Left lobe of liver (tissue), 2 donors: ENCODE measurements around the gene INTS7. TPM values are rescaled to one million over a fixed set of nuclear protein-coding genes. Genes with fewer than 3 reads are reported as not detected.

Experiments
- ATAC-seq: fragments of 200-7000 bp; cut with Tn5 transposase; one replicate; pipeline ENCODE4 v1.9.1; 2020; ENCODE audit warnings: mild to moderate bottlenecking, moderate library complexity
- DNase-seq: peaks from one replicate; pipeline ENCODE4 v3.0.0-alpha.2; 2020; ENCODE audit warnings: low spot score
- total RNA-seq: library from RNA; stranded (reverse); gene quantifications from one replicate; pipeline ENCODE4 v1.2.1, GENCODE V29; 2021
- donor health status: DM: no; HTN: no; CAD: no; lungs with moderate emphysema.
- donor health status: DM: no; HTN: yes; CAD: no.

INTS7 gene, protein sequence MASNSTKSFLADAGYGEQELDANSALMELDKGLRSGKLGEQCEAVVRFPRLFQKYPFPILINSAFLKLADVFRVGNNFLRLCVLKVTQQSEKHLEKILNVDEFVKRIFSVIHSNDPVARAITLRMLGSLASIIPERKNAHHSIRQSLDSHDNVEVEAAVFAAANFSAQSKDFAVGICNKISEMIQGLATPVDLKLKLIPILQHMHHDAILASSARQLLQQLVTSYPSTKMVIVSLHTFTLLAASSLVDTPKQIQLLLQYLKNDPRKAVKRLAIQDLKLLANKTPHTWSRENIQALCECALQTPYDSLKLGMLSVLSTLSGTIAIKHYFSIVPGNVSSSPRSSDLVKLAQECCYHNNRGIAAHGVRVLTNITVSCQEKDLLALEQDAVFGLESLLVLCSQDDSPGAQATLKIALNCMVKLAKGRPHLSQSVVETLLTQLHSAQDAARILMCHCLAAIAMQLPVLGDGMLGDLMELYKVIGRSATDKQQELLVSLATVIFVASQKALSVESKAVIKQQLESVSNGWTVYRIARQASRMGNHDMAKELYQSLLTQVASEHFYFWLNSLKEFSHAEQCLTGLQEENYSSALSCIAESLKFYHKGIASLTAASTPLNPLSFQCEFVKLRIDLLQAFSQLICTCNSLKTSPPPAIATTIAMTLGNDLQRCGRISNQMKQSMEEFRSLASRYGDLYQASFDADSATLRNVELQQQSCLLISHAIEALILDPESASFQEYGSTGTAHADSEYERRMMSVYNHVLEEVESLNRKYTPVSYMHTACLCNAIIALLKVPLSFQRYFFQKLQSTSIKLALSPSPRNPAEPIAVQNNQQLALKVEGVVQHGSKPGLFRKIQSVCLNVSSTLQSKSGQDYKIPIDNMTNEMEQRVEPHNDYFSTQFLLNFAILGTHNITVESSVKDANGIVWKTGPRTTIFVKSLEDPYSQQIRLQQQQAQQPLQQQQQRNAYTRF
- 5.2 TPM for total RNA-seq

DNA sequence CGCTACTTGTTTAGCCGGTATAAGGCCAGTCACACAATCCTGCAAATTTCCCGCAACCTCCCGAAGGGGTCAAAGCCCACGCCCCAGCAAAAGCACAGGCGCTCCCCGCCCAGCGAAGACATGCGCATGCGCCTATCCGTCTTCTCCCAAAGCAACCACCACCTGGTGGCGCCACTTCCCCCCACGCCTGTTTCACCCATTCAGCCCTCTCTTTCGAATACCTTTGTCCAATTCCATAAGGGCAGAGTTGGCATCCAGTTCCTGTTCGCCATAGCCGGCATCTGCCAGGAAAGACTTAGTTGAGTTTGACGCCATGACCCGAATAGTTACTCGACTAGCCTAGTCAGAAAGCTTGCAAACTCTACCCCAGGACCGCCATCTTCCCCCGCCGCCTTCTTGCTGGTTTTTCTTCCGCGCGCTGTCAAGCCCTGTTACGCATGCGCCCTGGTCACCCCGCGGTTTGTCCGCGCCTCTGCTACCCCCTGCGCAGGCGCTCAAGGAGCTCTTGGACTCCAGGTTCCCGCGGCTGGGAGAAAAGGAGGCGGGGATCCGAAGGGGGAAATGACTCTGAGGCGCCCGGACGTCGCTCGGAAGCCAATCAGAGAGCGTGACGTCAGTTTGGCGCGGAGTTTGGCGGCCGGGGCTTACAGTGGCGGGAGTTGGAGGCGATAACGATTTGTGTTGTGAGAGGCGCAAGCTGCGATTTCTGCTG, at the start of gene INTS7, which contains the start of gene DTL:
Gene INTS7, minus strand, starts transcription at position 435 of the 712 bp plus-strand sequence. Its CDS starts 120 bp downstream, at position 315.
Gene DTL, plus strand, starts transcription at position 626 of the 712 bp plus-strand sequence. CDS start 143 bp downstream, outside the sequence.
- ATAC-seq: peak; percentile 88
- peak; percentile 99 for DNase-seq

DNA sequence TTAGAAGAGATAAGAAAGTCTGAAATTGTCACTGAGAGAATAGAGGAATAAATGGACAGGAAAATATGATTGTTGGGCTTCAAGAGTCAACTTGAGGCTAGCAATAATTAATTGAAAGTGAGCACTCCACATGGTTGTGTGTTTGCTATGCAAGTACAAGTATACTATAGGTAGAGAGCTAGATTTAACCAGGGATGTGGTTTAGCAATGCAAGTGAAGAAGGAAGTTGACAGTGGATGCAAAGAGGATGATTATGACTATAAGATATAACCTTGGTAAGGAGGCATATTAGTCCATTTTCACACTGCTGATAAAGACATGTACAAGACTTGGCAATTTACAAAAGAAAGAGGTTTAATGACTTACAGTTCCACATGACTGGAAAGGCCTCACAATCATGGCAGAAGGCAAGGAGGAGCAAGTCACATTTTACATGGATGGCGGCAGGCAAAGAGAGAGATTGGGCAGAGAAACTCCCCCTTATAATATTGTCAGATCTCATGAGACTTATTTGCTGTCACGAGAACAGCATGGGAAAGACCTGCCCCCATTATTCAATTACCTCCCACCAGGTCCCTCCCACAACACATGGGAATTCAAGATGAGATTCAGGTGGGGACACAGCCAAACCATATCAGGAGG, 47.5 kb upstream of the INTS7 start:
- ATAC-seq (no peak), DNase-seq (no peak)

DNA sequence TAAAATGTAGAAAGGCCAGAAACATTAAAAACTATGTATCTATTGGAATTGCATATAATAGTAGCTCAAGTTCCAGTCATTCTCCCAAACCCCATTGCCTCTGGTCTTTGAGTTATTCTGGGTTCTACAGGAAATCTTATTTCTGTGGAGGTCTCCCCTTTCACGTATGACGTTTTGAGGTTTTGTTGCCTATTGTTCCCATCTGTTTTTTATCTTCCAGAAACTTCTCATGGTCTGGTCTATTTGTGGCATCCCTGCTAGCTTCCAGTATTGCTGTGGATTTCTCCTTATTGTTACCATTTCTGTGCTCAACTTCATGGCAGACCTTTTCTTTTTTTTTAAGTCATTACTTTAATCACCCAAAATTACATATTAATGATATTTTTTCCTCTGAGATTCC, 43.5 kb upstream of the INTS7 start:
- ATAC-seq (no peak), DNase-seq (no peak)

DNA sequence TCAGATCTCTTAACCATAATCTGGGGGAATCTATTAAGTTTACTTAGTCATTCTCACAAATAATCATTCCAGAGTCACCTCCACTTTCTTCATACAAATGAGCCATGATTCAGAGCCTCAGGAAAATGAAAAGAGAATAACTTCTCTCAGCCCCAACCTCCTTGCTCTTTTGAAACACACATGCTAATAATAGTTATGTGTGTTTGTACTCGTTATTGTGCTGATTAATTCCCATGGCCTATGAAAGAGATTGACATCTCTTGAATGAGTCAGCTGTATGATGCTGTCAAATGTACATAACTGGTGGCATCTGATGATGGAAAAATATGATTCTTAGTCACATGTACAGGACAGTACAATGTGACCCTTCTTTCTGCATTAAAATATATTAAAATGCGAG, 41.7 kb upstream of the INTS7 start:
- no peak for DNase-seq
- no peak for ATAC-seq

DNA sequence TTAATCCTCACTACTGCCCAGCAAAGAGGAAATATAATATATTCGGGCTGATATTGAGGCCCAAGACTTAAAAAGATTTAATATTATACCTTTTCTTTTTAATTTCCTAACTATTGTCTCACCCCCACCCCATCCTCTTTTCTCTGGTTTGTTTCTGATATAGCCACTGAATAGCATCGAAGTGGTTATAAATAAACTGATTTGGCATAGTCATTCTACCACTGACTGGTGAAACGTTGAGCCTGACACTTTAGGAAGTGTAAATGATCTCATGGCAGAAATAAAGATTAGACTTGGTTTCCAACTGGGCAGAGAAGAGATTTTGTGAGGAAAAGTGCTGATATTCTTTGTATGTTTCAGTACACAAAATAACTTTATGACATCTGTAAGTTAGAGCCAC, 39.5 kb upstream of the INTS7 start:
- ATAC-seq: no peak
- DNase-seq: no peak

DNA sequence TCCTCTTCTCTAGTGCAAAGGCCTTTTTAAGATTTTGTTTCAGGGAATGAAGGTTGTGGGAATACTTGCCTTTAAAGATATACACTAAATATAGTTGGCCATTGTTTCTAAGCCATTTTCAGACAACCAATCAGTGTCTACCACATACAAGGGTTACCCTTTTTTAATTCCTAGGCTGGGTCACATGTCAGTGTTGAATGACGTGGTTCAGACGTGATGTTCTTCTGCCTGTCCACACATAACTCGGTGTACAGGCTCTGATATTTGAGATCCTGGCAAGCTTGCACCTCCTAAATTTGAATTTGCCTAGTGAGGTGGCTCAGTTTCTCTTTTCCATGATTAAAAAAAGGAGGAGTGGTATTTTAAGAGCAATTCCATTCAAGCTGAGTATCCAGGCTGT, 39.0 kb upstream of the INTS7 start:
- ATAC-seq (no peak), DNase-seq (no peak)

DNA sequence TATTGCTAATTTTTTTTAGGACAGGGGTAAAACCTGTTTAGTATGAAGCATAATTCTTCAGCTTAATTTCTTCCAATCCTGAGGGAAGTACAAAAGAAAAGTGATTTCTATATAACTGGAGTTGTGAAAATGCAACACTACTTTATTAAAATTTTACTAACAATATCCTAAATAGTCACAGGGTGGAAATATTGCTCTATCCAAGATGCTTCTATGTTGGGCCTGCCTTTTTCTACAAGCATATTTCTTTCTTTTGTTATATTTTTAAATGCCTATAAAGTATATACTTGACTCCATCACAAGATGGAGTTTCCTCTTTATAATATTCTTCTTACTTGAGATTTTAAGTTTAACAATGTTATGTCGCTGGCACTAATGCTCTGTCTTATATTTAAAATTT, 38.1 kb upstream of the INTS7 start:
- ATAC-seq: no peak

DNA sequence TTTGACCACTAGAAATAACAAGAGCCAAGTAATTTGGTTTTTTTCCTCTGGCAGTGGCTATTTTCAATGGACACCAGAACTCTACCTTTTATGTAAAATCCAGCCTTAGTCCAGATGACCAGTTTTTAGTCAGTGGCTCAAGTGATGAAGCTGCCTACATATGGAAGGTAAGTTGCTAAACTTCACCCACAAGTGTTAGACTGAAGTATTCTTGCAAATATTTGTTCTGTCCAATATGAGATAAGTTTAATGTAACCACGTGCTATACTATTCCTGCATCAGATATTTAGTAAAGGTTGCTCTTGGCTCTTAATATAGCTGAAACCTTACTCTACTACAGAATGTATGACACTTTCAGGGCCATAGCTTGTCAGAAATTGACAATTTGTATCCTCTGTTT, 36.7 kb upstream of the INTS7 start:
- no peak for DNase-seq
- ATAC-seq: no peak

More for the DNA sequence above, 38.1 kb upstream of the INTS7 start:
- no peak for DNase-seq

DNA sequence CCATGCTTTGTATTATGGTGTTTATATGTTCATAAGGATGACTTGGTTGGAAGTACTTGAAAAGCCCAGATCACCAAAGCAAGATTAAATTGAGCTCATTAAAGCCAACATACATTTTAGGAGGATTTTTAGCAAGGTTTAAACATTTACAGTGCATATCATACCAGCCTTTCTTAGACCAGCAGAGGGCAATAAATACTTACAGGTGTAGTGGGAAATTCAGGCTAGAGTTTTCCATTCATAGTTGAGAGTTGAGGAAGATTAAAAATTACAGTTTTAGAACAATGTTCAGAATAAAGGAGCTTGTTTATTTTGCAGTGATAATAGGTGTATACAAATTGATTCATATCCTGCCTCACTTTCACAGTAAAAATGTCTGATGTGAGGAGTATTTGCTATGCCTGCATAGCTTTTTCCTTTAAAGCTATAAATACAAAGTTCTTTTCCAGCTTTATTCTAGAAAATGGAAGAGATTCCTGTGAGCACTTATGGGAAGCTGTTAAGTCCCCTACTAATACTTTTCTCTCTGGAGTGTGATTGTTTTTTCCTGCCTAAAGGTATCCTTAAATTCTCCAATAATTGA, 35.5 kb upstream of the INTS7 start:
- DNase-seq: no peak
- ATAC-seq: peak; percentile 93

DNA sequence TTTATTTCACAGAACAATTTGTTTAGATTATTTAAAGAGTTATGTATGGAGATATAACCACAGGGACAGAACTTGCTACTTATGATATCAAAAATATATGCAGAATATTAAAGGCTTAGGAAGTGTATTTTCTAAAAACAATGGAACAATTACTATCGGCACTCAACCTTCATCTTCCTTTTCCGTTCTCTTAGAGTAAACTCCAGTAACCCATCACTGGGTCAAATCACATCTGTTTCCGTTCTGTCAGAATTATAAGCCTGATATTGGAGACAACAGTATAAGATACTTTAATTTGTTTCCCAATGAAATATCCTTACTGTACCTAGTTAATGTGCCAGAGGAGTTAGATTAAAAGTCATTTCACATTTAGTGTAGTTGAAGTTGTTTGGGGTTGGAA, 32.4 kb upstream of the INTS7 start:
- ATAC-seq: peak; percentile 36
- no peak for DNase-seq

DNA sequence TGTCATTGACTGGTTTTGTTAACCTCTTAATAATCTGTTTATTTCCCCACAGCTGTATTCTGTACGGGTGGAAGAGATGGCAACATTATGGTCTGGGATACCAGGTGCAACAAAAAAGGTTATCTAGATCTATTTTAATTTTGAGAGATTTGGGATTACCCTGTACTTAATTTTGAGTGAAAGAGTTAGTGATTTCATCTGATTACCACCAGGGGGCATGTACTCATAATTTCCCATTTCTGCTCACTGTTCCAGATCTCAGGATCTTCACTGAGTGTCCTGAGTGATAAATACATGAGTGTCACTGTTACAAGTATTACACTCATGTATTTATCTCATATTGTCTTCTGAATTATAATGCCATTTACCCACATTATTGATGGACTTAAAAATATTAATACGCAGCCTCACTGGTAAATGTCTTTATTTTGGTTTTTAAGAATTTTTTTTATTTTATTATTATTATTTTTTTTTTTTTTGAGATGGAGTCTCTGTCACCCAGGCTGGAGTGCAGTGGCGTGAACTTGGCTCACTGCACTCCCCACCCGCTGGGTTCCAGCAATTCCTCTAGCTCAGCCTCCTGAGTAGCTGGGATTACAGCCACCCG, 27.6 kb upstream of the INTS7 start:
- no peak for DNase-seq
- ATAC-seq: peak; percentile 91

DNA sequence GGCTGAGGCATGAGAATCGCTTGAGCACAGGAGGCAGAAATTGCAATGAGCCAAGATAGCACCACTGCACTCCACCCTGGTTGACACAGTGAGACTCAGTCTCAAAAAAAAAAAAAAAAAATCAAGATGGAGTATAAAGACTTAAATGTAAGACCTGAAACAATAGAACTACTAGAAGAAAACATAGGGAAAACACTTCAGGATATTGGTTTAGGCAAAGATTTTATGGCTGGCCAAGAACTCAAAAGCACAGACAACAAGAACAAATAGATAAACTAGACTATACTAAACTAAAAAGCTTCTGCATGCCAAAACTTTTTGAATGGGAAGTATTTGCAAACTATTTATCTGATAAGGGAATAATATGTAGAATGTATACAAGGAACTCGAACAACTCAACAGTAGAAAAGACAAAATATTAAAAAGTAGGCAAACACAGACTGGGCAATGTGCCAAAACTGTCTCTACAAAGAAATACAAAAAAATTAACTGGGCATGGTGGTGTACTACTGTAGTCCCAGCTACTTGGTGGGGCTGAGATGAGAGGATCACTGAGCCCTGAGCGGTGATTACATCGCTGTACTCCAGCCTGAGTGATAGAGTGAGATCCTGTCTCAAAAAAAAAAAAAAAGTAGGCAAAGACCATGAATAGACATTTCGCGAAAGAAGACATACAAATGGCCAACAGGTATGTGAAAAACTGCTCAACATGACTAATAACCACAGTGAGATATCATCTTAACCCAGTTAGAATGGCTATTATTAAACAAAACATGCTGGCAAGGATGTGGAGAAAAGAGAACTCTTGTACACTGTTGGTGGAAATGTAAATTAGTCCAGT, 25.5 kb upstream of the INTS7 start:
- no peak for DNase-seq

DNA sequence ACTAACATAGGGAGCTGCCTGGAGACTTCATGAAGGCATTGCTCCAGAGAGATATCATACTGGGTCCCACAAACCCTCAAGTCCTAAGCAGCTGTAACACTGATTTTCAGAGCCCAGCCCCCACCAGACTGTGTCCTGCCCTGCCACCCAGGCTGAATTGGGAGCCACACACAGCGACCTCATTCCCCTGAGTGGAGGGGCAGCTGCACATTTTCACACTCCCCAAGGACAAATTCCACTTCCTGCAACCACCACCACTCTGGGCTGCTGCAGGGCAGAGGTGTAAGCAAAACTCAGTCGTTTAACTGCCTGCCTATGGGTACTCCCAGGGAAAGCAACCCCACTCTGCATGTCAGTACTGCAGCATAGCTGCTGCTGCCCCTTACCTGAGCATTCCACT, 20.0 kb upstream of the INTS7 start:
- DNase-seq (no peak), ATAC-seq (no peak)

More for the DNA sequence above, 25.5 kb upstream of the INTS7 start:
- no peak for ATAC-seq

DNA sequence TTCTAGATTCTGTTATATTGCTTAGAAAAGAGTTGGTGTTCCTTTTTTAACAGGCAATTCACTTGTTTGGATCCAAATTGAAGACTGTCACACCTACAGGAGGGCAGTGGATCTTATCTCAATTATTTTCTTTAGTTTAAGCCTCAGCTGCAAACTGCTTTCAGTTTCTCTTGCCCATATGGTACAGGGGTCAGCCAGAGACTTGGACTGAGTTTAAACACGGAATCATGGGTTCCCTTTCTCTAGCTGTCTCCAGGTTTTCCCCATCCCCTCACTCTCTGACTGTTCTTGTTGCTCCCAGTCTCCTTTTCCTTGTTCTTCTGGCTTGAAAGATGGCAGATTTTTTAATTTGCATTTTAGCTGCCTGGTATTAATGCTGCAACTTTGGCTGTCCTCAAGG, 18.6 kb upstream of the INTS7 start:
- no peak for DNase-seq

DNA sequence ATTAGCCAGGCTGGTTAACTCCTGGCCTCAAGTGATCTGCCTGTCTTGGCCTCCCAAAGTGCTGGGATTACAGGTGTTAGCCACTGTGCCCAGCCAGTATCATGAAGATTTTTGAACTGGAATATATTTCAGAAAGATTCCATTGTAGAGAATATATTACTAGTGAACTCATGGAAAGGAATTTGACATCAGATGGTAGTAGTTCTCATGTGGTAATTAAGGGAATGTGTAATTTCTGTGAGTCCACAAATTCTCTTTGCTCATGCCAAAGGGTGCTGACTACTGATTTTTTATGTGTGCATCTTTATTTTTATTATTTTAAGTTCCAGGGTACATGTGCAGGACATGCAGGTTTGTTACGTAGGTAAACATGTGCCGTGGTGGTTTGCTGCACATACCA, 10.6 kb upstream of the INTS7 start:
- DNase-seq (no peak), ATAC-seq (no peak)

More for the DNA sequence above, 18.6 kb upstream of the INTS7 start:
- no peak for ATAC-seq

DNA sequence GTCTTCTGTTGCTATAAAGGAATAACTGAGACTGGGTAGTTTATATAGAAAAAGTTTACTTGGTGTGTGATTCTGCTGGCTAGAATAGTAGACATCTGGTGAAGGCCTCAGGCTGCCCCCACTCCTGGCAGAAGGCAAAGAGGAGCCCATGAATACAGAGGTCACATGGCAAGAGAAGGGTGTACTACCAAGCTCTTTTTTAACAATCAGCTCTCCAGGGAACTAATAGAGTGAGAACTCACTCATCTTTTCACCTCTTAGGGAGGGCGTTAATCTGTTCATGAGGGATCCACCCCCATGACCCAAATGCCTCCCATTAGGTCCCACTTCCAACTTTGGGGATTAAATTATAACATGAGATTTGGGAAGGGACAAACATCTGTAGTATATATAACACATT, 9.5 kb upstream of the INTS7 start:
- DNase-seq (no peak), ATAC-seq (no peak)

DNA sequence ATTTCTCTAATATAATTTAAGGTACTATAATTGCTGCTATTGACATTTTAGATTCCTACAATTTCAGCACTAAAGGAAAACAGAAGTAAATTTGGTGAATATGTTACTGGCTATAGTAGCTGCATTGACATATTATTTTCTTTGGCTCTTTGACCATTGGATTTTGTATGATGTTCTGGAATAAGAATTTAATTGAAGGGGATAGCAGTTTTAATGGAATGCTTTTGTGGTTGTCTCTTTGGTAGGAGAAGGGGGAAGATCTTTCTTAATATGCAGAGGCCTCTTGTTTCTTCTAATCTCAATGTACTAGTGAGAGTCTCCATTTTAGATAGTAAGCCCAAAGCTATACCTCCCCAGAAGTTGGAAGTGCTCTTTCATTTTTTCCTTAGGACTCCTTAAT, 7.1 kb upstream of the INTS7 start:
- no peak for ATAC-seq
- no peak for DNase-seq

DNA sequence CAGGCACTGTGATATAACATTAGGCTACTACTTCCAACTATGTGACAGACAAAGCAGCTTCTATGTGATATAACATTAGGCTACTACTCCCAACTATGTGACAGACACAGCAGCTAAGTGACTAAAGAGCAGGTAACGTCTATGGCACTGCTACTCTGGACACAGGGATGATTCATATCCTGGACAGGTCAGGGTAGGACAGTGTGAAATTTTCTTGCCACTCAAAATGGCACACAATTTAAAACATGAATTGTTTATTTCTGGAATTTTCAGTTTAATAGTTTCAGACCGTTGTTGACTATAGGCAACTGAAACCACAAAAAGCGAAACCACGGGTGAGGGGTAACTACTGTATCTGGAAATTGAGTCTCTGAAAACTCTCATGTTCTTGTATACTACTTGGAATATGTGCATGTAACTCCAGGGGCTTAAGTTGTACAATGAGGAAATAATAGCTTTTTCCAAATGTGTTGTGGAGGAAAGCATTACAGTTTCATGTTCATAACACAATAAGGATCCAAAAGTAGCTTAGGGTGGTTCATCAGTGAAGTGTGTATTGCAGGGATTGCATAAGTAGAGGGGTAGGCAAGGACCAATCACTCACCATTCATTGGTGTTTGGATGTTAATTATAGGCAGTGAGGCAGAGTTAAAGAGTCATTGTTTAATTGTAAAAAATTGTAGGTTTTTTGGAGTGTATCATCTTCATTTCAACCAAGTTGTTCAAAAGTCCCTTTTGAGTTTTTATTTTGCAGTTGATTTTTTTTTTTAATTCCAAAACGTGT, 5.5 kb upstream of the INTS7 start:
- ATAC-seq (no peak), DNase-seq (no peak)
